ENCODE measurements around the gene CPNE4.
"Not testable (repeated sequence)": the region's sequence is repeated elsewhere in the genome, so short reads cannot be mapped to it uniquely, and the experiment has no call there.

The CPNE4 gene

DNA sequence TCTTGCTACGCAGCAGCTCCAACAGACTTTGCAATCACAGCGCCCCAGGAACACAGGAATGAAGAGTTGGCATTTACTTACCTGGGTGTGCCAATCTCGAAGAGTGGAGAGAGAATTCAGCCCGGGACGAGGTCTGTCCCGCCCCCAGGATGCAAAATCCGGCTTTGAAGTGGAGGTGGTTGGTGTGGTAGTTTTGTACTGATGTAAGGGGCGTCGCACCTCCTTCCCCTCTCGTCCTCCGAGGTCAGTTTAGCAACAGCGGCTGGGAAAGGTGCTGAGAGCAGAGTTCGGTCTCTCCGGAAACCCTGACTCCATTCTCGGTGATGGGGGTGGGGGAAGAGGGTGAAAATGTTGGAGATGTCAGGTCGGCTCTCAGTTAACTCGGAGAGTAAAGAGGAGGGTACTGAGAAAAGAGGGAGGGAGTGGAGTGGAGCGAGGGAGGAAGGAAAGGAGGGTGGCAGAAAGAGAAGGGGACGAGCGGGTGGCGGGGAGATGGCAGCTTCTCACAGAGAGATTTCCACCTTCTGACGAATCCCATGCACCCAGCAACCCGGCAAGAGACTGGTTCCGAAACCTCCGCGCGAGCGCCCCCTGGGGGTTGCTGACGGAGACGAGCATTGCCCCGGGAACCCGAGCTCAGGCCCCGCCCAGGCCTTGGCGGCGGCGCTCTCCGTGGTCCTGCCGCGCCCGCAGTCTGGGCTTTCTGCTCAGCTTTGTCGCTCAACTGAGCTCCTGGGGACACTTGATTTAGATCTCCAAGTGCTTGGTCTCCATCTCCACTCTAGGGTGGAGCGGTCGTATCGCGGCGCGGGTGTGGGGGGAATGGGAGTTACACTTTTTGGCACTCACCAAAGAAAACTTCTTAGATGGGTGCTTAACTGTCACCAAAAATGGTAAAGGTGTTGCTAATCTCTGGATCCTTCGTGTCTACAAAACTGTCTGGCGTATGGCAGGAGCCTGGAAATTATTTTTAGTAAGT, at the start of gene CPNE4:
CPNE4 (minus strand) TSS at position 529 of the 979 bp plus-strand sequence.
- peak; percentile 93 for ATAC-seq
- Mint-ChIP-seq H3K27ac (no peak within 1 kb of the TSS), H3K4me1 (peaks cover 6% of the 10 kb centered on the region), H3K27me3 (peaks cover 57% of the 10 kb centered on the region), H3K9me3 (no peaks in the 10 kb centered on the region), H3K4me3 (no peak within 1 kb of the TSS), H3K36me3 (ENCODE audit: low read depth) (no peaks in the 10 kb centered on the region)
- peak; percentile 80 for DNase-seq

DNA sequence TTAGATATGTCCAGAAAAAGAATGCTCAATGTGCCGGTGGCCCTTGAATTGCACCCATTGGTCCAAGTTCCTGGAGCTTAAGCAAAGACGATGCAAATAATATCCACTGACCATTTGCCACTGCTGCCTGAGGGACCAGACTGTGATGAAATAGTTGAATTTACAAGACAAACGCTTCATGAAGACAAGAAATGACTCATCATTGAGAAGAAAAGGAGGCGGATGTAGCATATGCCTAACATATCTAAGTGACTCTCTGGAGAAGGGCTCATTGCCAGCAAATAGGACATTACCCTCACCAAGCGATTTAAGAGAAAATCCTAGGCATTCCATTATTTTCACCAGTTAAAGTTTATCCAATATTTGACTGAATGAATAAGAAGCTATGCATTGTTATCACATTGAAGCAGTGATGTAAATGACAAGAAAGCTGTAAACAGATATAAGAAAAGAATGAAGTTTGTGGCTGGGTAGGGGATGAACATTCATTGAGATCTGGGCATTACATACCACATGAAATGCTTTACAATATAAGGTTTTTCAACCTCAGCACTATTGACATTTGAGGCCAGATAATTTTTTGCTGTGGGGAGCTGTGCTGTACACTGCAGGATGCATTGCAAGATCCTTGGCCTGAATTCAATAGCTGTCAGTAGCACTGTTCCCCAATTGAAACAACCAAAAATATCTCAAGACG, 48.9 kb upstream of the CPNE4 start:
- no peak overlapping the region for H3K27ac Mint-ChIP-seq
- no peak overlapping the region for H3K4me3 Mint-ChIP-seq
- DNase-seq (no peak), ATAC-seq (no peak)
- H3K4me1 Mint-ChIP-seq, result no peaks in the 10 kb centered on the region
- no peaks in the 10 kb centered on the region for H3K27me3 Mint-ChIP-seq
- no peaks in the 10 kb centered on the region for H3K36me3 Mint-ChIP-seq (ENCODE audit: low read depth)
- no peaks in the 10 kb centered on the region for H3K9me3 Mint-ChIP-seq

DNA sequence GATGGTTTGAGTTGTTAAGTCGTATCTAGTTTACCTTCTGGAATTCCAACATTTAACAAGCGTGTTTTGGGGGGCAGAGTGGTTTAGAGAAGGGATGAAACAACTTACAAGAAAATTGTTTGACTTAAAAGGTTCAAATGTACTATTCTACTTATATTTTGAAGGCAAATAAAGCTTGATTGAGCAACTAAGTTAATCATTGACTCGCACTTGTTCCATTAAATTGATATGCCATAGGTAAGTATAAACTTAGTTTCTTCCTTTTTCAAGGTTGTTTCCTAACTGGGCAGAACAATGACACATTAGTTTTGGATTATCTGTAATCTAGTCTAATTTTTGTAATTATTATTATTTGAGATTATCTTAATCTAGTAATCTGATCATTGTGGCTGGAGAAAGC, 48.3 kb upstream of the CPNE4 start:
- Mint-ChIP-seq H3K9me3 (no peaks in the 10 kb centered on the region), H3K4me1 (no peaks in the 10 kb centered on the region), H3K36me3 (ENCODE audit: low read depth) (no peaks in the 10 kb centered on the region), H3K4me3 (no peak overlapping the region), H3K27ac (no peak overlapping the region), H3K27me3 (no peaks in the 10 kb centered on the region)
- DNase-seq (no peak), ATAC-seq (no peak)

DNA sequence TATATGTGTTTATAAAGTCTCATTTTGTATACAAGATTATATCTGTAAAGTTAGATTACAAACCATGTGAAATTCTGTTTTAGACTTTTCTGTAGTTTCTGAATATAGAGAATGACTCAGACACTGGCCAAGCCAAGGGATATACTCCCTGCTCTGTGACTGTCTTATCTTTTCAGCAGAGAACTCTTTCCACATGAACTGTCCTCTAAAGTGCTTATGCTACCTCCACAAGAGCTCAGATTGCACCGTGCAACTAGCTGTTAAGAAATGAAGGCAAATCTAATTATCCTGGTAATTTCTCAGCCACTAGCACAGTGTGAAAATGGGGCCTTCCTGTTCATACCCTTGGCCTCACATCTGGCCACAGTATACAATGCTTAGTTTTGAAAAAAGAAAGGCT, 44.3 kb upstream of the CPNE4 start:
- Mint-ChIP-seq H3K27ac (no peak overlapping the region), H3K4me3 (no peak overlapping the region), H3K27me3 (no peaks in the 10 kb centered on the region), H3K9me3 (no peaks in the 10 kb centered on the region), H3K4me1 (no peaks in the 10 kb centered on the region), H3K36me3 (ENCODE audit: low read depth) (no peaks in the 10 kb centered on the region)
- DNase-seq, result no peak
- ATAC-seq, result no peak

DNA sequence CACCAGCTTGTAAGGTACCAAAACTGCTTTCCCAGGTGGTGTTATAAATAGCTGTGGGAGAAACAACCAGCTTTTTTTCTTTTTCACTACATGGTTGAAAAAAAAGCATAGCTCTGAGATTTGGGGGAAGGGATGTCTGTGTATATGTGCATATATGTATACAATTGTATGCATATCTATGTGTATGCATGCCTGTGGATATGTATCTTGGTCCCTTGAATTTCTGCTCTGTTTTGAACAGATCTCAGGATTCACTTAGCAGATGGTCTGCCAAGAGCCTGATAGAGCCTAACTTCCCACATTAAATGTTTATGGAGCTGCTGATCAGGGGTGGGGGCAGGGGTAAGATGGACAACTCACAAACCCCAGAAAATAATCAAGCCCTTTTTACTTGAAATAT, 39.0 kb upstream of the CPNE4 start:
- no peak for ATAC-seq
- Mint-ChIP-seq H3K36me3 (ENCODE audit: low read depth) (no peaks in the 10 kb centered on the region), H3K27ac (no peak overlapping the region), H3K4me1 (no peaks in the 10 kb centered on the region), H3K27me3 (peaks cover 1% of the 10 kb centered on the region), H3K4me3 (no peak overlapping the region), H3K9me3 (no peaks in the 10 kb centered on the region)
- no peak for DNase-seq

DNA sequence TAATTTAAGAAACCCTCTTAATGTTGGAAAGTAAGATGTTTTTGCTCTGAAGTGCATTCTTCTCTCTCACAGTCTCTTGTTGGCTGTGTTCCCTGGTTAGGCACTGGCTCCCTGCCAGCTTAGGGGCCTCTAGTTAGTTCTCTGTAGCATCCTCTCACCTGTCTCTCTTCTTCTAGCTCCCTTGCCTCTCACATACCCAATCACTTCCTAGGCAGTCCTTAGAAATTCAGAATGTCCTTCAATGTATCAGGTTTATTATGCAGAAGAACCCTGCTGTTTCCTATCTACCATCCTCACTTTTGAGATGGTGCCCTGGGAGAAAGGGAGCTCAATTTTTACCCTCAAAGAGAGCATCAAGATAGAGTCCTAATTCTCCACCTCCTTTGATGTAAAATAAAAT, 36.2 kb upstream of the CPNE4 start:
- ATAC-seq (no peak), DNase-seq (no peak)
- no peaks in the 10 kb centered on the region for H3K36me3 Mint-ChIP-seq (ENCODE audit: low read depth)

DNA sequence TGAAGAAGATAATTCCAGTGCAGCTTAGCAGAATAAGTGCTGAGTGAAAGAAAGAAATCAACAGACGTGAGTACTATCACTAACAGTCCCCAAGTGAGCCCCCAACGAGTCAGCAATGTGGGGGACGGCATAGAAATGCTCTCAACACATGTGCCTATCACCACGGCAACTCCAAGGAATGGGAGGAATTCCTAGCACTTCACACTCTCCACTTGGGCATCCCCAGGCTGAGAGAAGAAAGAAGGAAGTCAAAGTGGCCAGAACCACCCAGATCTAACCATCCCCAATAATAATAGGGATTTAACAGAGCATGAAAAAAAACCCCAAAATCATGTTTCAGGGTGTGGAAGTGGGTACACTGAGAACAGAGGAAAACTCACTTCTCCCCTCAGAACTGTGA, 29.3 kb upstream of the CPNE4 start:
- Mint-ChIP-seq H3K27me3 (peaks cover 1% of the 10 kb centered on the region), H3K27ac (no peak overlapping the region), H3K4me1 (no peaks in the 10 kb centered on the region), H3K36me3 (ENCODE audit: low read depth) (no peaks in the 10 kb centered on the region), H3K9me3 (no peaks in the 10 kb centered on the region), H3K4me3 (no peak overlapping the region)
- ATAC-seq (no peak), DNase-seq (no peak)

More for the DNA sequence above, 36.2 kb upstream of the CPNE4 start:
- H3K27ac Mint-ChIP-seq, result no peak overlapping the region
- H3K9me3 Mint-ChIP-seq, result no peaks in the 10 kb centered on the region
- no peak overlapping the region for H3K4me3 Mint-ChIP-seq
- peaks cover 1% of the 10 kb centered on the region for H3K27me3 Mint-ChIP-seq
- no peaks in the 10 kb centered on the region for H3K4me1 Mint-ChIP-seq

DNA sequence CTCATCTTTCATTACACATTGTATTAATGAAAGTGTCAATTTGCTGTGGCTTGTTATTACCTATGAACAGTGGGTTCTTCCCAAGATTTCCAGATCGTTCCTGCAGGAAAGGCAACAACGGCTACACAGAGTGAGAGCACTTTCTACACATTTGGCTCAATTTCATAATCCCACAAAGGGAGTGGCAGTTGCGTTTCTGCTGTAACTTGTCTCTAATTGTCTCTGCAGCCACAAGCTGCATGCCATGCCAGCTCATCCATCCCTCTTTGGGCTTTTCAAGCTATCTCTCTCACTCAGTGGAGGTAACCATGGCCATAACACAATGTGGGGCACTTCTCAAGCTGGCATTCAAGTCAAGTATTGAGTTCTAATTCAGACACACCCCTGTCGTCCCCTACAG, 27.7 kb upstream of the CPNE4 start:
- H3K36me3 Mint-ChIP-seq (ENCODE audit: low read depth), result no peaks in the 10 kb centered on the region
- ATAC-seq (no peak), DNase-seq (no peak)
- H3K27ac Mint-ChIP-seq, result no peak overlapping the region
- no peak overlapping the region for H3K4me3 Mint-ChIP-seq
- H3K27me3 Mint-ChIP-seq, result peaks cover 4% of the 10 kb centered on the region
- H3K9me3 Mint-ChIP-seq, result peaks cover 4% of the 10 kb centered on the region
- H3K4me1 Mint-ChIP-seq, result no peaks in the 10 kb centered on the region

DNA sequence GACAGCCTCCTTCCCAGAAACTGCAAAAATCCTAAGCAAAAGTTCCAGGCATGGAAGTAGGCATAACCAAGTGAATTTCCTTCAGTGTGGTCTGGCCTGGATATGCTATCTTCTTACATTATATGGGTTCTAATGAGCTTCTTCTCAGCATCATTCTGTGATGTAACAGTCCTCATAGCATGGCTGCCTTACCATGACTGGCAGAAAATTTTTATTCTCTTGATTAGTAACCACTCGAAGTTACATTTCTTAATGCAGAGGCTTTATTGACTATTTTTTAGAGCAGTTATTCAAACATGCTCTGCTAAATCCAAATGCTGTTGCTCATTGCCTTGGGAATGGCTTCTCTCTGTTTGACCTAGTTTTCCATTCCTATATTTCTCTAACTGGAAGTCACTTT, 21.1 kb upstream of the CPNE4 start:
- ATAC-seq (no peak), DNase-seq (no peak)
- Mint-ChIP-seq H3K27ac (no peak overlapping the region), H3K4me1 (no peaks in the 10 kb centered on the region), H3K36me3 (ENCODE audit: low read depth) (no peaks in the 10 kb centered on the region), H3K27me3 (peaks cover 5% of the 10 kb centered on the region), H3K4me3 (no peak overlapping the region), H3K9me3 (peaks cover 7% of the 10 kb centered on the region)

DNA sequence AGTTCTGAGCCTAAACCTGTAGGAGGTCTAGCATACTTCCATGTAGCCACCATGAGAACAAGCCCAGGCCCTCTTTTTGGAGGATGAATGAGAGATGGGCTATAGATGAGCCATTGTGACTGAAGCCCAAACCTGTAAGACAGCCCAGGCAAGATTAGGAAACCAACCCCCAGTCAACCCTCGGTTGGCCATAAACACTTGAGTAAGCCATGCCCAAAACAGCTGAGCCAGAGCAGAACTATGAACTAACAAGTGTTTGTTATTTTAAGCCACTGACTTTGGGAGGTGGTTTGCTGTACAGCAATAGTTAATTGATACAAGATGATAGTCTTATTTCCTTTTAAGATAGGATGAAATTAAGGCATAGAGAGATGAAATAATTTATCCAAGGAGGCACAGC, 12.4 kb upstream of the CPNE4 start:
- Mint-ChIP-seq H3K9me3 (no peaks in the 10 kb centered on the region), H3K36me3 (ENCODE audit: low read depth) (no peaks in the 10 kb centered on the region), H3K27me3 (no peaks in the 10 kb centered on the region), H3K4me3 (no peak overlapping the region), H3K4me1 (no peaks in the 10 kb centered on the region), H3K27ac (no peak overlapping the region)
- ATAC-seq (no peak), DNase-seq (no peak)

DNA sequence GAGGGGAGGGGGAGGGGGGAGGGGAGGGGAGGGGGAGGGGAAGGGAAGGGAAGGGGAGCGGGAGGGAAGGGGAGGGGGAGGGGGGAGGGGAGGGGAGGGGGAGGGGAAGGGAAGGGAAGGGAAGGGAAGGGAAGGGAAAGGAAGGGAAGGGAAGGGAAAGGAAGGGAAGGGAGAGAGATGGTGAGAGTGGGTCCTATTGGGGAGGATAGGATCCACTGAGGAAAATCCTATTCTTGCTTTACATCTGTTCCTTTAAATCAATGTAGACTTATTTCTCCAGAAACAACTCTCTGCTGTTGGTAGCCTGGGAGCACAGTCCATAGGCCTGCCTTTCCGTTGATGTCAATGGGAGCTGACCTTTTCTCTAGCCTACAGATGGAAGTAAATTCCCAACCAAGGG, 10.1 kb upstream of the CPNE4 start:
- H3K27ac Mint-ChIP-seq; H3K4me3 Mint-ChIP-seq; H3K4me1 Mint-ChIP-seq; H3K9me3 Mint-ChIP-seq; DNase-seq; ATAC-seq; H3K36me3 Mint-ChIP-seq (ENCODE audit: low read depth); H3K27me3 Mint-ChIP-seq: not testable (repeated sequence)

DNA sequence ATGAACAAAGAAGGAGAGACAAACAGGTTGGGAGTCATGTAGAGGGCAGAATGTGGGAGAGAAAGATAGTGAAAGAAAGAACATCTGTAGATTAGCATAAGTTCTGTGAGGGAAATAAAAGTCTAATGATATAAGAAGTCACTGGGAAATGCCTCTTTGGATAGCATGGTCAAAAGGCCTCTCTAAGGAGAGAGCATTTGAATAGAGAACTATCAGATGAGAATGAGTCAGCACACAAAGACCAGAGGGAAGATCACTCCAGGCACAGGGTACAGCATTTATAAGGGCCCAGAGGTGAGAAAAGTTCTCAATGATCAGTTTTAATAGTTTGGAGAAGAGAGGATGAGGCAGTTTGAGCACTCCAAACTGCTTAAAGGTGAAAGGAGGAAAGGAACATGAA, 7.9 kb upstream of the CPNE4 start:
- DNase-seq, result no peak
- ATAC-seq, result no peak
- Mint-ChIP-seq H3K9me3 (no peaks in the 10 kb centered on the region), H3K36me3 (ENCODE audit: low read depth) (no peaks in the 10 kb centered on the region), H3K4me3 (no peak overlapping the region), H3K4me1 (no peaks in the 10 kb centered on the region), H3K27ac (no peak overlapping the region), H3K27me3 (no peaks in the 10 kb centered on the region)

DNA sequence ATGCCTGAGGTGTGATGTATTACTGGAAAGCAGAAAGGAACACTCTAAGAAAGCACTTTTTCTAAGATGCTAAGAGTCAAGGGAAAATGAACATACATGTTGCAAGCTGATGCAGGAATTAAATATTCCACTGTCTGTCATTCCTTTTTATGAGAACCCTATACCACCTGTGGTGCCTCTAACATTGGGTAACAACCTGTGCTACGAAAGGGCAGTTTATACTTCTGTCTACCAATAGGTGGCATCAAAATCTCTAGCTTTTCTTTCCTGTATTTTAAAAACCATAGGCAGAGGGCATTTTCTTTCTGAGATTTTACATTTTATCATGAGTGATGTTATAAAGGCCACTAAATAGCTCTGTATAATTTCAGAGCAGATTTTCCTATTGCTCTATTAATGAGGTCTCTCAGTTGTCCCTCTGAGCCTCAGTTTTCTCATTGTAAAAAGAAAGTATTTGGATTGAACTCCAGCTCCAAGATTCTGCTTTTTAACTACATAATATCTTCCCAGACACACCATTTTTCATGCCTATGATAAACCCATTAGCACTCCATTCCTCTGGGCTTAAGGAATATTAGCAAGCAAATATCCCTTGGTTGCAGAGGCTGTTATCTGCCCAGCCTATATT, 3.5 kb upstream of the CPNE4 start:
- Mint-ChIP-seq H3K9me3 (no peaks in the 10 kb centered on the region), H3K4me3 (no peak overlapping the region), H3K4me1 (peaks cover 6% of the 10 kb centered on the region), H3K27me3 (peaks cover 33% of the 10 kb centered on the region), H3K36me3 (ENCODE audit: low read depth) (no peaks in the 10 kb centered on the region), H3K27ac (no peak overlapping the region)
- no peak for ATAC-seq
- DNase-seq, result no peak

DNA sequence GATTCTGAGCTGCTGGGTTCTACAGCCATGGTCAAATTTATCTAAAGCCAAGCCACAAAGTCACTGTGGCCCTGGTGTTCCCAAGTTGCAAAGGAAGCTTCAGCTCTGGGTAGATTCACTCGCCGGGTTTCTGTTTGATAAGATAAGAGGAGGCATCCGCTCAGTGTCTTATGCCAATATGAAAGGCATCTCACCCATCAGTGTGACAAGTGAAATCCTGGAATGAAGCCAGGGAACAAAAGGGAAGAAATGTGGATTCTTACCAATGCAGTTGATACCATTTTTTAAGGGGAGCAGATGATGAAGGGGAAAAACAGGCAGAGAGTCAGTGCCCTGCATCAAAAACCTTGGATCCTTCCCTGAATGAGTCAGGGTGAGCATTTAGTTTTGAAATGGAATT, 2.8 kb upstream of the CPNE4 start:
- no peaks in the 10 kb centered on the region for H3K9me3 Mint-ChIP-seq
- no peak for DNase-seq
- ATAC-seq, result no peak
- H3K4me1 Mint-ChIP-seq, result peaks cover 6% of the 10 kb centered on the region
- peaks cover 41% of the 10 kb centered on the region for H3K27me3 Mint-ChIP-seq
- H3K36me3 Mint-ChIP-seq (ENCODE audit: low read depth), result no peaks in the 10 kb centered on the region
- H3K27ac Mint-ChIP-seq, result no peak overlapping the region
- H3K4me3 Mint-ChIP-seq, result no peak overlapping the region

DNA sequence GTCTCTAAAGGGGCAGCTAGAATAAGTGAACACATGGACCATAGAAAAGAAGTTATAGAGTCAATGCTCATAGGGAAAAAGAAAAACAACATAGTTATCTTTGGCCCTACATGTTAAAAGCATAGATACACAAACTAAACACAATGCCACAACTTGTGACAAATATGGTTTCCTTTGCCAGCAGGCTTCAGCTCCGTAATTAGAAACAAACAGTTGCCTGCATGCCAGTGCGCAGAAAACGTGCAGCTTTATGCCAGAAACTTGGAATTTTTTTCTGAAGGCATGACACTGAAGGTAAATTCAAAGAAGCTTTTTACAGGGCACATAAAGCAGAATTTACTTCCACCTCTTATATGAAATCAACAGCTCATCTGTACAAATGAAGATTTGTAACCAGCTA, 2.2 kb upstream of the CPNE4 start:
- H3K9me3 Mint-ChIP-seq, result no peaks in the 10 kb centered on the region
- DNase-seq (no peak), ATAC-seq (no peak)
- H3K27me3 Mint-ChIP-seq, result peaks cover 46% of the 10 kb centered on the region
- H3K4me3 Mint-ChIP-seq, result no peak overlapping the region
- H3K36me3 Mint-ChIP-seq (ENCODE audit: low read depth), result no peaks in the 10 kb centered on the region
- no peak overlapping the region for H3K27ac Mint-ChIP-seq
- peaks cover 6% of the 10 kb centered on the region for H3K4me1 Mint-ChIP-seq
